Measurements from ENCODE around the gene AUNIP. TPM values are rescaled to one million over a fixed set of nuclear protein-coding genes. Genes with fewer than 3 reads are reported as not detected.
"Not testable (repeated sequence)": the region's sequence is repeated elsewhere in the genome, so short reads cannot be mapped to it uniquely, and the experiment has no call there.

The AUNIP gene
- total RNA-seq, 1 experiment from 2014 or later = 16.1 TPM

DNA sequence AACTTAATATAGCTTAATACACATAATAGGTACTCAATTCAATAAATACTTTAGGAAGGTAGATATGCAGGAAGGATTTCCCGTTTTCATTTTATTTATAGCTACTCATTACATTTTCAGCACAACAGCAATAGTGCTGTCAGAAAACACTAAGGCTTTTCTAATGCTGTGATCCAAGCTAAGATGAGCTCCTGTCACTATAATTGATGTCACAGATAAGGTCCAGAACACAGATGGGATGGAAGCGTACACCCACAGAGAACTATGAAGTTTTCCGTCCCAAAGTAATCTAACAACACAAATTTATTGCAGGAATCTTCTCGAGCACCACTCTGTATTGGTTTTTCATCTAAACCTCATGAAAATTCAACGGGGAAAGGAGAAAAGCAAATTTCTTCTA lies 13.6 kb downstream of the AUNIP start:
- no peak for ATAC-seq
- ChIA-PET POLR2A (no interaction called here), CTCF (interaction anchor here (0.7 to 2.9 kb wide), 3 partner anchors 9 to 152 kb away, joined by 4 to 8 read pairs (median 5); partner anchors contain the start of gene PAFAH2)
- Mint-ChIP-seq H3K27me3 (ENCODE audit: low read depth) (no peaks in the 10 kb centered on the region), H3K9me3 (no peaks in the 10 kb centered on the region), H3K27ac (no peak overlapping the region), H3K4me1 (peaks cover 4% of the 10 kb centered on the region; the same call in 1 of the 2 replicates), H3K36me3 (no peaks in the 10 kb centered on the region), H3K4me3 (no peak overlapping the region)
- TF ChIP-seq, protein P1, sequence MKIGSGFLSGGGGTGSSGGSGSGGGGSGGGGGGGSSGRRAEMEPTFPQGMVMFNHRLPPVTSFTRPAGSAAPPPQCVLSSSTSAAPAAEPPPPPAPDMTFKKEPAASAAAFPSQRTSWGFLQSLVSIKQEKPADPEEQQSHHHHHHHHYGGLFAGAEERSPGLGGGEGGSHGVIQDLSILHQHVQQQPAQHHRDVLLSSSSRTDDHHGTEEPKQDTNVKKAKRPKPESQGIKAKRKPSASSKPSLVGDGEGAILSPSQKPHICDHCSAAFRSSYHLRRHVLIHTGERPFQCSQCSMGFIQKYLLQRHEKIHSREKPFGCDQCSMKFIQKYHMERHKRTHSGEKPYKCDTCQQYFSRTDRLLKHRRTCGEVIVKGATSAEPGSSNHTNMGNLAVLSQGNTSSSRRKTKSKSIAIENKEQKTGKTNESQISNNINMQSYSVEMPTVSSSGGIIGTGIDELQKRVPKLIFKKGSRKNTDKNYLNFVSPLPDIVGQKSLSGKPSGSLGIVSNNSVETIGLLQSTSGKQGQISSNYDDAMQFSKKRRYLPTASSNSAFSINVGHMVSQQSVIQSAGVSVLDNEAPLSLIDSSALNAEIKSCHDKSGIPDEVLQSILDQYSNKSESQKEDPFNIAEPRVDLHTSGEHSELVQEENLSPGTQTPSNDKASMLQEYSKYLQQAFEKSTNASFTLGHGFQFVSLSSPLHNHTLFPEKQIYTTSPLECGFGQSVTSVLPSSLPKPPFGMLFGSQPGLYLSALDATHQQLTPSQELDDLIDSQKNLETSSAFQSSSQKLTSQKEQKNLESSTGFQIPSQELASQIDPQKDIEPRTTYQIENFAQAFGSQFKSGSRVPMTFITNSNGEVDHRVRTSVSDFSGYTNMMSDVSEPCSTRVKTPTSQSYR (CRISPR knock-in tag; IDR thresholded peaks at IDR 0.05) = no peak
- no peak for DNase-seq (ENCODE audit: low spot score)

DNA sequence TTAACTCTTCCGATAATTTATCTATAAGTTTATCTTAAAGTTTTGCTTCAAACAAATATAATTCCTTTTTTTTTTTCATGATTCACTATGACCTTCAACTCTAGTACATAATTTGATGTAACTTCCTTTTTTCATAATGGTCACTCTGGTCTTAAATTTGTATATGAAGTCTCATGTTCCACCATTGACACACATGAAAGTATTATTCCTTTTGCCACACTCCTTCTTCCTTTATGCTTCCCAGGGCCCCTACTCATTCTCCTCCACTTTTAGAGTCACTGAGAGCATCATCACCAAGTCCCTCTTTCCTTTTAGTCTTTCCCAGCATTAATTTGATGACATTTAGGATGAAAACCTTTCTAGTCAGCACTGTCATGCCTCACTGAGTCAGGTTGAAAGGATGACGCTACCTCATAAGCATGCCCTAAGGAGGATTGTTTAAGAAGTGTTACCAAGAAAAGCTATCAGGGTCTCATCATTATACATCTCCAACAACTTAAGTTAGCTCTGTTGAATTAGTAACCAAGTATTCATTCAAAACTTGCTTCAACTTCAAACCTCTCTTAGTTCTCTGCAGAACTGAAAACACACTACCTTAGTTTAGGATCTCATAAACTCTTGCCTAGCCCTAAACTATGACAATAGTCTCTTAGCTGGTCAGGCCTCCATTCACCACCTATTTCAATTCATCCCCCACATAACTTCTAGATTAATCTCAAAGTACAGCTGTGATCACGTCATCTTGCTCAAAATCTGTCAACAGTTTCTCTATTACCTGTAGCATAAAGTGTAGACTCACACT lies 14.5 kb downstream of the AUNIP start:
- TF ChIP-seq, protein P2, sequence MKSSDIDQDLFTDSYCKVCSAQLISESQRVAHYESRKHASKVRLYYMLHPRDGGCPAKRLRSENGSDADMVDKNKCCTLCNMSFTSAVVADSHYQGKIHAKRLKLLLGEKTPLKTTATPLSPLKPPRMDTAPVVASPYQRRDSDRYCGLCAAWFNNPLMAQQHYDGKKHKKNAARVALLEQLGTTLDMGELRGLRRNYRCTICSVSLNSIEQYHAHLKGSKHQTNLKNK (CRISPR knock-in tag; IDR thresholded peaks at IDR 0.05) = no peak
- TF ChIP-seq TEAD4 (CRISPR knock-in tag; IDR thresholded peaks at IDR 0.05) (no peak), NFE2L1 (CRISPR knock-in tag; IDR thresholded peaks at IDR 0.05) (no peak), MYBL2 (CRISPR knock-in tag; IDR thresholded peaks at IDR 0.05) (no peak), CBFB (CRISPR knock-in tag; IDR thresholded peaks at IDR 0.05; ENCODE audit: low read depth) (no peak), ZBTB21 (CRISPR knock-in tag; IDR thresholded peaks at IDR 0.05; ENCODE audit: borderline replicate concordance) (no peak)
- TF ChIP-seq, protein P3, sequence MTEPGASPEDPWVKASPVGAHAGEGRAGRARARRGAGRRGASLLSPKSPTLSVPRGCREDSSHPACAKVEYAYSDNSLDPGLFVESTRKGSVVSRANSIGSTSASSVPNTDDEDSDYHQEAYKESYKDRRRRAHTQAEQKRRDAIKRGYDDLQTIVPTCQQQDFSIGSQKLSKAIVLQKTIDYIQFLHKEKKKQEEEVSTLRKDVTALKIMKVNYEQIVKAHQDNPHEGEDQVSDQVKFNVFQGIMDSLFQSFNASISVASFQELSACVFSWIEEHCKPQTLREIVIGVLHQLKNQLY (CRISPR knock-in tag; IDR thresholded peaks at IDR 0.05) = no peak
- TF ChIP-seq, protein P4, sequence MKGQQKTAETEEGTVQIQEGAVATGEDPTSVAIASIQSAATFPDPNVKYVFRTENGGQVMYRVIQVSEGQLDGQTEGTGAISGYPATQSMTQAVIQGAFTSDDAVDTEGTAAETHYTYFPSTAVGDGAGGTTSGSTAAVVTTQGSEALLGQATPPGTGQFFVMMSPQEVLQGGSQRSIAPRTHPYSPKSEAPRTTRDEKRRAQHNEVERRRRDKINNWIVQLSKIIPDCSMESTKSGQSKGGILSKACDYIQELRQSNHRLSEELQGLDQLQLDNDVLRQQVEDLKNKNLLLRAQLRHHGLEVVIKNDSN (CRISPR knock-in tag; IDR thresholded peaks at IDR 0.05) = no peak
- POLR2A ChIA-PET = no interaction called here

DNA sequence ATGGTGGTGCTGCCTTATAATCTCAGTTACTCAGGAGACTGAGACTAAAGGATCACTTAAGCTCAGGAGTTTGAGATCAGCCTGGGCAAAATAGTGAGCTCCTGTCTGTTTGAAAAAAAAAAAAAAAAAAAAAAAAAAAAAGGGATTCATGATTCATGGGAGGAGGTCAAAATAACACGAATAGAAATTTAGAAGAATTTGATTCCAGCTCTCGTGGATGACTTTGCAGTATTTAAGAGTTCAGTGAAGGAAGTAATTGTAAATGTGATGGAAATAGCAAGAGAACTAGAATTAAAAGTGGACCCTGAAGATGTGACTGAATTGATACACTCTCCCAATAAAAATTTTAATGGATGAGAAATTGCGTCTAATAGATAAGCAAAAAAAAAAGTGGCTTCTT lies 15.8 kb downstream of the AUNIP start:
- Mint-ChIP-seq H3K4me3 (no peak overlapping the region), H3K4me1 (peaks cover 4% of the 10 kb centered on the region; the same call in 1 of the 2 replicates), H3K9me3 (0 out of 2 replicates have a peak, but pooled peaks cover 3% of the 10 kb centered on the region), H3K36me3 (no peaks in the 10 kb centered on the region), H3K27ac (no peak overlapping the region), H3K27me3 (ENCODE audit: low read depth) (no peaks in the 10 kb centered on the region)
- ATAC-seq (no peak), DNase-seq (ENCODE audit: low spot score) (no peak)
- TF ChIP-seq HMGA2 (CRISPR knock-in tag; IDR thresholded peaks at IDR 0.05) (no peak), CBFB (CRISPR knock-in tag; IDR thresholded peaks at IDR 0.05; ENCODE audit: low read depth) (no peak), ZNF317 (CRISPR knock-in tag; IDR thresholded peaks at IDR 0.05; ENCODE audit: borderline replicate concordance, low read depth) (no peak)
- POLR2A ChIA-PET = interaction anchor here (0.6 kb wide), 1 partner anchor 222 kb away, joined by 5 read pairs; no protein-coding TSS in a partner anchor
- CTCF ChIA-PET = interaction anchor here (0.6 to 1.2 kb wide), 4 partner anchors 34 to 167 kb away, joined by 4 to 5 read pairs (median 5); no protein-coding TSS in a partner anchor

More for the DNA sequence above, 14.5 kb downstream of the AUNIP start:
- Mint-ChIP-seq H3K4me1 (peaks cover 4% of the 10 kb centered on the region; the same call in 1 of the 2 replicates), H3K27ac (no peak overlapping the region; the same call in 1 of the 2 replicates), H3K36me3 (no peaks in the 10 kb centered on the region), H3K9me3 (0 out of 2 replicates have a peak, but pooled peaks cover 3% of the 10 kb centered on the region), H3K27me3 (ENCODE audit: low read depth) (no peaks in the 10 kb centered on the region), H3K4me3 (no peak overlapping the region)
- DNase-seq (ENCODE audit: low spot score) = no peak
- no peak for ATAC-seq
- CTCF ChIA-PET = interaction anchor here (1.2 to 2.9 kb wide), 2 partner anchors 51 to 153 kb away, joined by 5 to 8 read pairs; partner anchors contain the start of gene PAFAH2

DNA sequence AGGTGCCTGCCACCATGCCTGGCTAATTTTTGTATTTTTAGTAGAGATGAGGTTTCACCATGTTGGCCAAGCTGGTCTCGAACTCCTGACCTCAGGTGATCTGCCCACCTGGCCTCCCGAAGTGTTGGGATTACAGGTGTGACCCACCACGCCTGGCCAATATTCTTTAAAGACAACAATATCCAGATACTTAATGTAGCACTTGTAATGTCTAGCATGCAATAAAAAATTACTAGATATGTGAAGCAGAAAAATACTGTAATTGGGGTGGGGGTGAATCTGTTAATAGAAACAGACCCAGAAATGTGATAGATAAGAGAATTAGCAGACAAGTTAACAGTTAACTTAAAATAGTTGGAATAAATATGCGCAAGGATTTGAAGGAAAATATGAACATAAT lies 19.4 kb downstream of the AUNIP start:
- CTCF ChIA-PET = interaction anchor here (1.3 kb wide), 1 partner anchor 158 kb away, joined by 3 read pairs; the partner anchor contains the start of gene PAFAH2
- not testable (repeated sequence) for H3K4me1 Mint-ChIP-seq, H3K9me3 Mint-ChIP-seq

More for the DNA sequence above, 19.4 kb downstream of the AUNIP start:
- H3K4me3 Mint-ChIP-seq; ATAC-seq; H3K27me3 Mint-ChIP-seq (ENCODE audit: low read depth); H3K27ac Mint-ChIP-seq; DNase-seq (ENCODE audit: low spot score): not testable (repeated sequence)
- peaks cover 17% of the 10 kb centered on the region for H3K36me3 Mint-ChIP-seq
- POLR2A ChIA-PET = interaction anchor here (0.8 kb wide), 2 partner anchors 9 to 15 kb away, joined by 3 read pairs; no protein-coding TSS in a partner anchor

Data from WTC11 (cell line).